Stimulated activated CD4-positive, alpha-beta T cell treated with anti-CD3 and anti-CD28 coated beads, TNF-alpha, amount 100 ng/mL, for 48 hours (primary cell): ENCODE measurements around the gene PPP3CB.

Experiments
- DNase-seq, 3 donors: peaks; one replicate each; pipeline ENCODE4 v3.0.0-alpha.2; 2020; ENCODE audit warnings: low read depth in 3 of 3

PPP3CB gene

GRCh38 chr10:73495884-73496674 lies at the start of gene PPP3CB:
TSS of gene PPP3CB (minus strand) at chr10:73496024. CDS start at chr10:73495889, 135 bp downstream.
- DNase-seq = peak; percentile 79 to 90 (median 89)

GRCh38 chr10:73545357-73545756 lies 49.5 kb upstream of the PPP3CB start:
- DNase-seq = no peak

- no peak for DNase-seq
Observed at GRCh38 chr10:73537709-73538108, 41.9 kb upstream of the PPP3CB start.

GRCh38 chr10:73537288-73537687 lies 41.5 kb upstream of the PPP3CB start:
- no peak for DNase-seq

- DNase-seq = no peak
Observed at GRCh38 chr10:73534857-73535256, 39.0 kb upstream of the PPP3CB start.

- peak; percentile 3 to 33 (median 10) for DNase-seq
Observed at GRCh38 chr10:73529089-73529832, 33.4 kb upstream of the PPP3CB start.

DNA sequence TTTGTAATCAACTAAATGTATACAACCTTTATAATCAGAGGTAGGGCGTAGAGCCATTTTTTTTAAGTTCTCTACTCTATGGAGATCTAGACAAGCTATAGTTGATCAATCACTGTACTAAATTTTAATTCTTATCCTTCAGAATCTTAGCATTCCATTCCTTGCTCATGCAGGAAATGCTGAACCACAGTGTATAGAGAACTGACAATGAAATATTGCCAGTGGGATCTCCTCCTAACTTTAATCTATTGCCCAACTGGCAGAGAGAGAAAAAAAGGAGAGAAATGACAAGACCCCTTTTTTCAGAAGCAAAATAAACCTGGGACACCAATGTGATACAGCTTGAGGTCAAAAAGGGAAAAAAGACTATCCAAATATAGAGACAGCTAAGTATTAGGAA lies 26.4 kb upstream of the PPP3CB start:
- no peak for DNase-seq

DNA sequence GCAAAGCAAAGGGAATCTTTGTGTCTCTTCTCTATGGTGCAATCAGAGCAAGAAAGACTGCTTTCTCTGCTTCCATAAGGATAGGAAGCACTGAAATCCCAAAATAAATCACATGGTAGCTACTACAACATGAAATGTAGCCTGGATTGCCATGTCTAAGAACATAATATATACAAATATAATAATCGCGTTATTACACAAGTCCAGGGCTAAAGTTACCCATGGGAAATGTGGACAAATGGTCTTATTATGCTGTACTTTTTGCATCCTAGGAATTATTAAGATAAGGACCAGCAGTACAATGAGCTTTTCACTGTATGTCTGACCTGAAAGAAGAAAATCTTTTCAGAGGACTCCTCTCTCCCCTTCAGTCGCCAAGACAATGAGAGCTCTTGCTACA lies 23.5 kb upstream of the PPP3CB start:
- no peak for DNase-seq

DNA sequence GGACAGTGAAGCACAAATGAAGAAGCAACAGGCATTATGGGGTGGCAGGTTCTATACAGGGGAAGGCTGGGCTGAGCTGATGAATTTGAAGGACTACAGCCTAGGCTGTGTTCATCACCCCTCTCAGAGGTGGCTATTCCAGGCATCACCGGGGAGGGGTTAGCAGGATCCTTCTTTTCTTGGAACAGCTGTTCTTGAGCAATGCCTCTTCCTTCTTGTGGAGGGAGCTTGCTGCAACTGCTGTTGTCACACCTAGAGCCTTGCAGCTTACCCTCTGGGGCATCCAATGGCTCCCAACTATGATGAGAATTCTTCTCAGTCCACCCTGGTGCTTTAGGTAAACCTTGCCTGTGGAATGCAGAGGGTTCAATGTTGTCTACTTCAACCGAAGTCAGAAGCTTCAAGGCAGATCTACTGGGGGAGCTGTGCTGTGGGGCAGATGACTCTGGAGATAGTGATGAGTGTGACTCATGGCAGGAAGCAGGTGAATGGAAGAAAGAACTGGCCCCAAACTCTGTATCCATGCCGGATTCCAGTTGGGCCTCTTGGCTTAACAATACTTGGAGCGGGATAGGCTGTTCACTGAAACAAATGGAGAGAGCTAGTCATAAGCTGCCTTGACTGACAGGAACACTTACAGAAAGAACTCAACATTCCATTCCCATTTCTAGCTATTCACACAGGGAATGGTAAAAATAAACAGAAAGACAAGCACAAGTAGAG lies 21.5 kb upstream of the PPP3CB start:
- no peak for DNase-seq

- no peak for DNase-seq
Observed at GRCh38 chr10:73512207-73512743, 16.5 kb upstream of the PPP3CB start.

GRCh38 chr10:73509695-73510094 lies 13.9 kb upstream of the PPP3CB start:
- DNase-seq = no peak

- DNase-seq = no peak
Observed at GRCh38 chr10:73506491-73506890, 10.7 kb upstream of the PPP3CB start.

DNA sequence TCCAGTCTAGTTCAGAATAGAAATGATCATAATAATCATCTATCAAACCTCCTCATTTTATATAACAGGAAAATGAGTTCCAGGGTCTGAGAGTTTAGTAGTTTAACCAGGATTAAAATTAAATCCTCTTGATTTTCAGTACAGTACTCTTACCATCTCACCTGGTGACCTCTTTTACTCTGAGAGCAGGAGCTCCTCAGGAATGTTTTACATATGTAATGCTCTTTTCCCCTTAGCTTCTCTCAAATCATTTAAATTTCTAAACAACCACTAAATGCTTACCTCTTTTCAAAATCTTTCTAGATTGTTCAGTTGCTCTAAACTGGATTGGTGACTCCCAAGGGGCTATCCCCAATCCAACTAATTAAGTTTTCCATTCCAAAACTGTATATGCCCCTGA lies 10.2 kb upstream of the PPP3CB start:
- DNase-seq = no peak

DNA sequence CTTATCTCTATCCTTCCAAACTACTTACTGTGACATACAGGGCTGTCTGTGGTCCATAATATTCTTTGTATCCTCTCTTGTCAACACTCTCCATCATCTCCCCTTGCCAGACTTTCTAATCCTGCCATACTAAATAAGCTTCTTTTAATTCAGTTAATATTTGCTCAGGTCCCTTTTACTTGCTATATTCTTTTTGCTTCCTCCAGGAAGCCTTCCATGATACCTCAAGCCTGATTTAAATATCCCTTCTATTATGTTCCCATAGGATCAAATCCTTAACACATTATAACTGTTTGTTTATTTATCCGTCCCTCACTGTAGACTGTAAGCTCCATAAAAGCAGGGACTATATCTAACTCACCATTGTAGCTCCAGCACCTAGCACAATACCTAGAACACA lies 7.2 kb upstream of the PPP3CB start:
- no peak for DNase-seq

- DNase-seq = no peak
Observed at GRCh38 chr10:73501651-73502050, 5.8 kb upstream of the PPP3CB start.

GRCh38 chr10:73497623-73498022 lies 1.8 kb upstream of the PPP3CB start:
- no peak for DNase-seq

DNA sequence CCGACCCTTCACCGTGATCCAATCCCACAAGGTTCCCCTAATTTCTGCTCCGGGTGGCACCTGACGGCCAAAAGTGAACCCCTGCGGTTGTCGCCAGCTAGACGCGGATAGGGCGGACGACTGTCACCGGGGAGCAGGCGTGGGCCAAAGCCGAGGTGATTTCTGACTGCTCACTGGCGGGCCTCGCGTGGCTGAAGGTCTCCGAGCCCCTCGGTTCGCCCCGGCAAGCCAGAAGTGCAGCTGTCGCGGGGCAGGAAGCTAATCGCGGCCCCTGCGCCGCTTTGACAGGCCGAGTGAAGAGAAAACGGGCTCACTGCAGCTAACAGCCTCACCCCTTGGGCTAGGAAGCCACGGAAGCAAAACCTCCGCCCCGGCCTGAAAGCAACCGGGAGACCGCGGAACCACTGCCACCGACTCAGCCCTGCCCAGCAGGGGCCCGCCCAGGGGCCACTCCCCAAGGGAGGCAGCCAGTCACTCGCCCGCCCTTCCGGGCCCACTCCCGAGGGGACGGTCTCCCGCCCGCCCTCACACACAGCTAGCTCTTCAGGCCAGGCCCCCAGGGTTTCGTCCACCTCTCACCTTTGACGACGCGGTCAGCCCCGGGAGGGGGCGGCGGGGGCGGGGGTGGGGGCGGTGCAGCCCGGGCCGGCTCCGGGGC lies 469 bp downstream of the PPP3CB start:
- peak; percentile 76 to 83 (median 79) for DNase-seq

DNA sequence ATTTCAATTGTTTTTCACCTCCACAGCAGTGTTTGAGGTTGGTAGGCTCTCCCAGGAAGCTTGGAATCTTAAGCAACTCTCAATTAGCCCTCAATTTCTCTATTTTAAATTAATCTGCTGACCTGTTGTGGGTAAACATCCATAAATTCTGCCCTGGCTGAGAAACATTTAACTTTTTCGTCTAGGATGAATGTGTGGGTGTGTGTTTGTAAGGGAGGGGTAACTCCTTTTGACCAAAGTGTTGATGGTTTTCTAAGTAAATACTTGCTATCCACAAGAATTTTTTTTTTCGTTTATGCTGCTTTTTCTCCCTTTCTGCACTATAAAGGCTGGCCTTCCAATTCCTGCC lies 973 bp downstream of the PPP3CB start:
- DNase-seq = no peak

GRCh38 chr10:73494213-73494612 lies 1.6 kb downstream of the PPP3CB start:
- no peak for DNase-seq

GRCh38 chr10:73493781-73494180 lies 2.0 kb downstream of the PPP3CB start:
- DNase-seq = no peak

GRCh38 chr10:73486601-73487000 lies 9.2 kb downstream of the PPP3CB start:
- no peak for DNase-seq

DNA sequence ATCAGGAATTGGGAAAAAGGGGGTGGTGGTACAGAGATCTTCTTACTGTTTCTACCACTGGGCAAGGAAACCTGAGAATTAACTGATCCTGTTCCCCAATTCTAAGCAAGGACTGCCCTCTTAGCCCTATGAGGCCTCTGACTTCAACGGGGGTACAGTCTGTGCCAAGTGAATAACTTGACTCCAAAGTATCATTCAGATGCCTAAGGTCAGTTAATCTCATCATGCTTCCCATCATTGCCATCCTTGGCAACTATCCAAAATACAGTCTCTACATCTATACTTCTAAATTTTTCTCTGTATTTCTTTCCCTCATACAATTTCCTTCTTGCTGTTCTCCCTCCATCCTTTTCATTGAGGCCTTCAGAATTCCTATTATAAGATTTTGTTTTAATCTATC lies 10.5 kb downstream of the PPP3CB start:
- DNase-seq = no peak
